GM12874 (cell line): Measurements from ENCODE around the gene GOSR1.

ENCODE experiments used
- CTCF ChIP-seq: IDR thresholded peaks from 2 replicates; pipeline ENCODE4 v1.5.1; 2011; ENCODE audit warnings: low read depth, mild to moderate bottlenecking, control low read depth, low read length, moderate library complexity; ENCODE audit not compliant: insufficient read depth

GOSR1 gene

DNA sequence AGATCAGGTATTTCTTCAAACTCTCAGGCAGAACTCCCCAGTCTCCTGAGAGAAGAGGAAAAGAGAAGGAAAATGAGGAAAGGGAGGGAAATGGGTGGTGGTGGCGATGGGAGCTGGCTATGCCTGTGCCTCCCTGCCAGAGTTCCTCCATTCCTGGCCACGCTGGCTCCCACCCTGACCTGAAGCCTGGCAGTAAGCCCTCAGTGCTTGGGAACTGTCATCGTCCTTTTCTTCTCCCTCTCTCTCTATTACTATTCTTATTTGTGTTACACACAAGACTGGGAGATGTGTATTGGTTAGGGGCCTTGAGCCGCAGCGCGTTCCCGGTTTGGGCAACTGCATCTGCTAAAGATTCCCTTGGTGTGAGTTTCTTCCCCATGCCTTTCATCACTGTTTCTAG, 44.6 kb downstream of the GOSR1 start:
- no peak for TF ChIP-seq CTCF

GRCh38 chr17:30524847-30525246, 47.6 kb downstream of the GOSR1 start:
- TF ChIP-seq CTCF: no peak

DNA sequence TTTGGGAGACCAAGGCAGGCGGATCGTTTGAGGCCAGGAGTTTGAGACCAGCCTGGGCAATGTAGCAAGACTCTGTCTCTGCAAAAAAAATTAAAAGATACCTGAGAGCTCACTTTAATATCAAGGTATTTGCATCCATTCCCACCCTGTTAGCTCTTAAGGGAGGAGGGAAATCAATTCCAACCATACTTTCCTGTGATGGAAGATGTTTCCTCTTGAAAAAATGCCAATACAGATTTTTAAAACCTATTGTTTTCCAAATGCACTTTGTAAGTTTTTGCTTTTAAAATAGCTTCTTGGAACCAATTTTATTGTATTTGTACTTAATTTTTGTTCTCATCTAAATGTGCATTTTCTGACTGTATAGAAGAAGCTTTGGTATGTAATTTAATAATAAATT, 49.2 kb downstream of the GOSR1 start:
- TF ChIP-seq CTCF: no peak

DNA sequence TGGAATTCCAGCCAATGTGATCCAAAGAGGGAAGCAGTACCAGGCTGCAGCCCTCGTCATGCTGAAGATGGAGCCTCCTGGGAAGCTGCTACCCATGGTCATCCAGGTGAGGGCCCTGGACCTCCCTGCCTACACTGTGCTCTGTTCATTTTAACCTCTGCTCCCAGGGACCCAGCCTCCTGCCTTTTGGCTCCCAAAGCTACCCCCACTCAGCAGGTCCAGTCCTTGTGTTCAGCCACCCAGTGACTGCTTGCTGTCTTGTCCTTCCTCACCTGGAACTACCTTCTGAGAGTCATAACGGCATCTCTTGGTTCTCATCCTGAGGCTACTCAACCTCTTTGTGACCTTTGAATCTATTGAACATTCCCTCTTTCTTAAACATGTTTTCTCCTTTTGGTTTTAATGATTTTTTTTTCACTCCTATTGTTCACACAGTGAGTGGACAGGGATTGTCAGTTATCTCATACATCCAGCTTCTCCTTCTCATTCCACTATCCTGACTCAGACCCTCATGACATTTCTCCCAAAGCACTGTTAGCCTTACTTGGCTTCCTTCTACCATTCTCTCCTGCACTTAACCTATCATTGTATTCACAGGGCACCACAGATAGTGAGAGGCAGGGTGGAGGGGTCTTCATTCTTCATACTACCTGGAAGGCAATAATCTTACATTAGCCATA, 53.3 kb downstream of the GOSR1 start:
- no peak for TF ChIP-seq CTCF

DNA sequence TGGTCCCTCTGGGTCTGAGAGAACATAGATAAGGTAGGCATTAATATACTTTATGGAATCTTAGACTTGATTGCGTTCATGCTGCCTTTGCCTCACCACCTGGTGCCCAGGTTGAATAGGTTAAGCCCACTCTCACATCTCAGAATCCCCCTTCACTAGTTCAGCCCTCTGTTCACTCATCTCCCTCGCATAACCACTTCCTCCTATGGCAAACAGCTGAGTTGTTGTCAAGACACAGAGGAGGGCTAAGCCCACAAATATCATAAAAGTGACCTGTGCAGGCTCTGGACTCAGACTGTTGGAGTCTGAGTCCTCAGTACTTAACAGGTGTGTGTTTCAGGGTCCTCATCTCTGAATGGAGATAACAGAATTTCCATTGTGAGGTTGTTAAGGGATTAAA, 55.7 kb downstream of the GOSR1 start:
- TF ChIP-seq CTCF: no peak

DNA sequence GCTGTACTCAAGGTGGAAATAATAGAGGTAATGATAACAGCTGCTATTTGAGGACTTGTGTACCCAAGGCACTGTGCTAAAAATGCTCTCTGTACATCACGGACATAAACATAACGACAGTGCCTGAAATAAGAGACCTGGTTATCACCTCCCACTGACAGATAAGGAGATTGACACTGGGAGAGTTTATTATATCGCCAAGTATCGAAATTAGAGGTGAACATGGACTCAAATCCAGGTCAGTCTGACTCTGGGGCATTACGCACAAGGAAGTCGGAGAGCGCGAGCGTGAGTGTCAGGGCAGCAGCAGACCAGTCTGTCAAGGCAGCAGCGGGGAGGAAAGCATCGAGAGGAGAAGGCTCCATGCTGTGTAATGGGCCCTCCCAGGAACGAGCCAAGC, 57.1 kb downstream of the GOSR1 start:
- TF ChIP-seq CTCF: no peak

DNA sequence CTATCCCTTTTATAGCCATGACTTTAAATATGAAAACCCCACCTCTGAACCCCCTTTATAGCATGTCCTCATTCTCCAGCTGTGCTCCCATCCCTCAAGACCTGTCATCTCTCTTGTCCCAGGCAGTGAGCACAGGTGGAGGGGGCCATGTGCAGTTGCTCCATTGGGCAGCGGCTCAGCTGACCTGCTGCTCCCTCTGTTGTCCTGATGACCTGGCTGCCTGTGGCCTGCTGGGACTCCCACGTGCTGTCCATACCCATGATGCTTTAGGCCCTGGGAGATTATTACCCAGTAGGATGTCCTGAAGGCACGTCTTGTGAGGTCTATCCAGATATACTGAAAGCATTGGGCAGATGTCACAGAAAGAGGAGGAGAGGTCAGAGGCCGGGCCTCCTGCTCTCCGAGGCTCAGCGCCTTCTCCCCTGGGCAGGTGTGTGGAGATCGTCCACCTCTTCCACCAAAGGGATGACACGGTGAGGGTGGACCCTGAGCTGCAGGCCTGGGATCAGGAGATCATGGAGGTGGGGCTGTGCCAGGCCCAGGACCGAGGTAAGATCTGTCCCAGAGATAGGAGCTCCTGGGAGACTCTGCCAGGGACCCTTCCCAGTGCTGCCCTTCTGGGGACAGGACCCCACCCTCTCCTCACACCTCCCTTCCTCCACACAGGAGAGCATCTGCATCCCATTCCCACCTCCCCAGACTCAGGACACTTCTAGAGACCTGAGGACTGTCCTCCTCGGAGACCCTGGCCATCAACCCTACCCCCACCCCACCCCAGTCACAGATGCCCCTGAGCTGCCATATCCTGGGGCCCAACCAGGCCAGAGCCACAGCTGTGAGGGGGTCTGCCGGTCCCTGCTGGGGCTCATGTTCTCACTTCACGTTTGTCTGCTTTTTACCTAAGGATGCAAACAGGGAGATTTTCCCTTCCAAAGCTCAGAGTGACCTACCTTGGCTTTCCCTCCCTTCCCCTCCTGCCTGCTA, 58.0 kb downstream of the GOSR1 start:
- no peak for TF ChIP-seq CTCF
